ENCODE results near the gene FBXO22. TPM values are rescaled to one million over a fixed set of nuclear protein-coding genes. Genes with fewer than 3 reads are reported as not detected.

FBXO22 gene
- total and polyA plus RNA-seq, 10 of the 15 experiments (the other 5 are each of a cell fraction or from before 2014, with no cell fraction given): 15.2 to 110 (median 42.8) TPM

- Histone ChIP-seq H2AFZ (ENCODE audit: control insufficient read depth, low read depth, low read length) (no peak overlapping the region), H3K4me2 (ENCODE audit: control insufficient read depth, insufficient read depth) (no peak overlapping the region), H4K20me1 (ENCODE audit: control insufficient read depth, insufficient read depth) (no peaks in the 10 kb centered on the region), H3K36me3 (ENCODE audit: control insufficient read depth in 2 of 2, insufficient read depth in 2 of 2, low read length in 1 of 2) (peaks cover 4 to 9% of the 10 kb centered on the region in 2 experiments), H3K9ac (ENCODE audit: control insufficient read depth, insufficient read depth, low read length) (no peak overlapping the region), H3K4me3 (no peak overlapping the region), H3K9me3 (replicated peaks; ENCODE audit: control insufficient read depth, insufficient read depth, low read length) (no peaks in the 10 kb centered on the region), H3K4me1 (ENCODE audit: control insufficient read depth, insufficient read depth, low read length) (peaks cover 4% of the 10 kb centered on the region; the same call in 1 of the 2 replicates), H3K27me3 (replicated peaks in 1 of 2; ENCODE audit: control insufficient read depth in 2 of 2, insufficient read depth in 2 of 2, low read length in 1 of 2) (no peaks in the 10 kb centered on the region), H3K79me2 (ENCODE audit: control insufficient read depth, insufficient read depth, low read length) (no peaks in the 10 kb centered on the region), H3K27ac (ENCODE audit: control insufficient read depth, insufficient read depth) (no peak overlapping the region)
- DNase-seq (ENCODE audit: low read depth, low spot score) (no peak), ATAC-seq (no peak), FAIRE-seq (no peak)
- WGBS (ENCODE audit: insufficient coverage, insufficient replicate concordance, low lambda C conversion rate, missing lambda C conversion rate): 100% methylated on average over 1 of the region's 1 CpG
- in situ Hi-C loops (cut with MboI): no loop called here
- no TSS peak for BruUV-seq (replicated peaks)
- TF ChIP-seq PKNOX1 (IDR thresholded peaks at IDR 0.05): no peak
- no peak for TF ChIP-seq NR2F1 (conservative IDR thresholded peaks at IDR 0.05)
- no peak for TF ChIP-seq FOXK2 (IDR thresholded peaks at IDR 0.05)
- no peak for TF ChIP-seq NFYA (IDR thresholded peaks at IDR 0.05; ENCODE audit: borderline replicate concordance, low read depth, low read length)
- no peak for TF ChIP-seq RCOR1 (conservative IDR thresholded peaks at IDR 0.05; ENCODE audit: low read depth, low read length)
- no peak for TF ChIP-seq TCF3 (IDR thresholded peaks at IDR 0.05; ENCODE audit: borderline replicate concordance, insufficient read depth, low read depth, low read length)
- no peak for TF ChIP-seq CUX1 (IDR thresholded peaks at IDR 0.05; ENCODE audit: insufficient replicate concordance, low read depth, low read length)
- no peak for TF ChIP-seq IRF5 (IDR thresholded peaks at IDR 0.05; ENCODE audit: borderline replicate concordance)
- TF ChIP-seq ETV6 (conservative IDR thresholded peaks at IDR 0.05 in 1 of 2, IDR thresholded peaks at IDR 0.05 in 1 of 2; ENCODE audit: borderline replicate concordance in 1 of 2, low read depth in 1 of 2): no peak
- TF ChIP-seq CEBPB (IDR thresholded peaks at IDR 0.05; ENCODE audit: borderline replicate concordance in 1 of 2, low read depth in 2 of 2, low read length in 2 of 2): no peak
- no peak for TF ChIP-seq CHD4 (IDR thresholded peaks at IDR 0.05)
- ChIA-PET POLR2A (interaction anchor here (1.8 kb wide), 1 partner anchor 15 kb away, joined by 10 read pairs; no protein-coding TSS in a partner anchor), SMC1A (ENCODE audit: uncharacterized antibody, unreplicated experiment) (interaction anchor here (1.1 kb wide), 2 partner anchors 10 to 15 kb away, joined by 3 read pairs; no protein-coding TSS in a partner anchor), CTCF (no interaction called here), RAD21 (ENCODE audit: unreplicated experiment) (no interaction called here)
- intact Hi-C loops (cut with micrococcal nuclease; ENCODE audit: unreplicated experiment): no loop called here
These were observed 40.9 kb upstream of the FBXO22 start for GRCh38 chr15:75862796-75863195.
